Measurements from ENCODE around the gene ERMP1.

DNA sequence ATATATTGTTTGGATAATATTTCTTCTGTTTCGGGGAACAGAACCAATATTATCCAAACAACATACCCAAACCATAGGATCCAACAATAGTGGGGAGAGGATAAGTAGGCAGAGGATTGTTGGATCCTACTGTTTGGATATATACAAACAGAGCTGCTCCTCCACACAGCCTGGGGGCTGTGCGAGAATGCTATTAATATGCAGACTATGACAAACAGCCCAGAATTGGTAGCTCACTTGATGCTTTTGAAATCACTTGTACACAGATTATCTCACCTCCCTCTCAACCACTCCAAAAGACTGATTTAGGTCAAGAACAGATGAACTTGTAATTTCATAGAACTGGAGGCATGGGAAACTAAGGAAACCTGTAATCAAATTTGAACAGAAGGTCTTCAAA lies 33.4 kb upstream of the ERMP1 start:
- TF ChIP-seq POLR2A (IDR thresholded peaks at IDR 0.05; ENCODE audit: low read depth, low read length) (no peak), POLR2AphosphoS5 (IDR thresholded peaks at IDR 0.05; ENCODE audit: low read depth, low read length) (no peak), TAF1 (IDR thresholded peaks at IDR 0.05; ENCODE audit: borderline replicate concordance, low read depth, low read length) (no peak)

Measured in GM12892 (cell line).